HG02571 (cell line): Measurements from ENCODE around the gene CXorf49.
"Not testable (repeated sequence)": the region's sequence is repeated elsewhere in the genome, so short reads cannot be mapped to it uniquely, and the experiment has no call there.

ENCODE experiments used
- ATAC-seq: cut with Tn5 transposase; IDR thresholded peaks from one replicate; pipeline ENCODE4 v1.9.1; 2021; ENCODE audit warnings: mild to moderate bottlenecking, moderate library complexity; ENCODE audit not compliant: unreplicated experiment

Gene CXorf49

GRCh38 chrX:71675636-71676035 is 42.4 kb downstream of the CXorf49 start:
- not testable (repeated sequence) for ATAC-seq

GRCh38 chrX:71671938-71672337 is 46.1 kb downstream of the CXorf49 start:
- ATAC-seq, result no peak

DNA sequence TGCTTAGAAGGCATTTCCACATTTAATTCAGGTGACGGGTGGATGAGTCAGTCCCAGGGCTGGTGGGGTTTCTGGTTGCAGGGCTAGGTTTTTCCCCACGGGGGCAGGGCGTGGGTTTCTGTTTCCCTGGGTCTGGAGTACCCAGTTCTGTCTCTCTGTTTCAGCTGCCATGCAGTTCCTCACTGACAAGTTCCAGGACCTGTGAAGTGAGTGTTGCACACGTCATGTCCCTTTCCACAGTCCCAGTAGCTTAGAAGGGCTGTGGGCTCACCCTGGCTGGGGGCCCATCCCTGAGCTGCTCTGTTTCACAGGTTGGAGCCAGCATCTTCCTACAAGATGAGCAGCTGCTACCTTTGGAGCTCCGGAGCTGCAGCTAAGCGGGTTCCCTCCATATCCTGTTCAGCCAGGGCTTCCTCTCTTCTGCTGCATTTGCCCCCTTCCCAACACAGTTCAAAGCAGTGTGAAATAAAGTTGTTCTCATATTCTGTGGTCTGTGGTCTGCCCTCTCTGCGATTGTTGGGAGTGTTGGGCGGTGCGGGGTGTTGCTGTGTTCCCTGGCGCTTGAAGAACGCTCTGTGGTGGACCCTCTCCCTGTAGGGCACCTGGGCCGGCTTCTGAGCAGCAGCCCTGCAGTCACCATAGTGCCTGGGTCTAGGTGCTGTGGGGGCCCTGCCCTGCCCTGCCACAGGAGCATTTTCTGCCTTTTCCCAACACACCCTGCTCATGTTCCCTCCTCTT is 46.9 kb downstream of the CXorf49 start:
- no peak for ATAC-seq

DNA sequence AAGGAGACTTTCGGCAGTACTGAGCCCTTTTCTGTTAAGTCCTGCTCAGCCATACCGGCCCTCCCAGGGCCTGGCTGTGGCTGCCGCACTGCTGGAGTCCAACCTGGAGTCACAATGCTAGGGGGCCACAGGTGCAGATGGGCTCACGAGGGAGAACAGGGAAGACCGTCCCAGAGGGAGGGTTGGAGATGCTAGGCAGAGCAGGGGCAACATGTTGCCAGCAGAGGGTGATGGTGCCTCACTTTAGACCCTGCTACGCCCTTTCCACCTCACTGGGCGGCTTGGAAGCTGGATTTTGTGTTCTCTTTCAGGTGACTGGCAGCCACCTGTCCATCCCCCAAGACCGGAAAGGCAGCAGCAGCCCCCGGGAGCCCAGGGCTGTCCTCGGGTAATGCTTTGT is 48.1 kb downstream of the CXorf49 start:
- not testable (repeated sequence) for ATAC-seq

- ATAC-seq, result no peak
Observed at GRCh38 chrX:71669492-71669891, 48.6 kb downstream of the CXorf49 start.

- ATAC-seq, result no peak
Observed at GRCh38 chrX:71668248-71668595, 49.9 kb downstream of the CXorf49 start.

DNA sequence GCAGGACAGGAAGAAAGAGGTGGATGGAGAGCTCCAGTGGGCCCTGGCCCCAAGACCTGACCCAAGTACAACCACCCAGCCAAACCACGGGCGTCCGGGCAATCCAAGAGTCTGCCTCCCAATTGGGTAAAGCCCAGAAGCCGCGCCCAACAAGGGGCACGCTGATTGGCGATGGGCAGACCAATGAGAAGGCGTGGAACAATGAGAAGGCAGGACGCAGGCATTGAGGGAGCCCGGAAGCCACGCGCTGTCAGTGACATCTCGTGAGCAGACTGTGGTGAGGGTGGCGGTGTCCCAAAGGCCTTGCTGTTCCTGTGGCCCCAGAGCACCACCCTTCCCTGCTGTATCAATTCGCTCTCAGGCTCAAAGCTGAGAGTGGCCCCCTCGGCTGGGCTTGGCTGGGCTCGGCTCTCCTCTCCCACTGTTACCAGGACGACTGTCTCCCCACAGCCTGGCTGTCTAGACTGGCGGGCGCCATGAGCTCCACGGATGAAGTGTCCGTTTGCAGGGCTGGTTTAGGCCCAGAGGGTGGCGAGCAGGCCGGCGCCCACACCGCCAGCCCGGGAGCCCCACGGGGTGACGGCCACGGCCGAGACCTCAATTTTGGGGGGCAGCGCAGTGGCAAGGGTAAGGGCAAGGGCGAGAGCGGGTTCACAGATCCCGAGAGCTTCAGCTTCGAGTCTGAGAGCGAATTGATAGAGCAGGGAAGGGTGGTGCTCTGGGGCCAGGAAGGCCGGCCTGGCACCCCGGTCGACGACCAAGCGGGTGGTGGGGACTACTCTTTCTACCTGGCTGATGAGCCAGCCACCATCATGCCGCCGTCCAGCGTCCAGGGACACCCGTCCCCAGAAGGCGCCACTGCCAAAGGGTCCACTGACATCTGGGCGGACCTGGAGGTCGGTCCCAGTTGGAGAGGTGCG is 50.5 kb downstream of the CXorf49 start, which contains the start of gene LOC101059915:
Gene LOC101059915, plus strand, starts transcription at position 219 of the 920 bp plus-strand sequence.
- no peak for ATAC-seq

DNA sequence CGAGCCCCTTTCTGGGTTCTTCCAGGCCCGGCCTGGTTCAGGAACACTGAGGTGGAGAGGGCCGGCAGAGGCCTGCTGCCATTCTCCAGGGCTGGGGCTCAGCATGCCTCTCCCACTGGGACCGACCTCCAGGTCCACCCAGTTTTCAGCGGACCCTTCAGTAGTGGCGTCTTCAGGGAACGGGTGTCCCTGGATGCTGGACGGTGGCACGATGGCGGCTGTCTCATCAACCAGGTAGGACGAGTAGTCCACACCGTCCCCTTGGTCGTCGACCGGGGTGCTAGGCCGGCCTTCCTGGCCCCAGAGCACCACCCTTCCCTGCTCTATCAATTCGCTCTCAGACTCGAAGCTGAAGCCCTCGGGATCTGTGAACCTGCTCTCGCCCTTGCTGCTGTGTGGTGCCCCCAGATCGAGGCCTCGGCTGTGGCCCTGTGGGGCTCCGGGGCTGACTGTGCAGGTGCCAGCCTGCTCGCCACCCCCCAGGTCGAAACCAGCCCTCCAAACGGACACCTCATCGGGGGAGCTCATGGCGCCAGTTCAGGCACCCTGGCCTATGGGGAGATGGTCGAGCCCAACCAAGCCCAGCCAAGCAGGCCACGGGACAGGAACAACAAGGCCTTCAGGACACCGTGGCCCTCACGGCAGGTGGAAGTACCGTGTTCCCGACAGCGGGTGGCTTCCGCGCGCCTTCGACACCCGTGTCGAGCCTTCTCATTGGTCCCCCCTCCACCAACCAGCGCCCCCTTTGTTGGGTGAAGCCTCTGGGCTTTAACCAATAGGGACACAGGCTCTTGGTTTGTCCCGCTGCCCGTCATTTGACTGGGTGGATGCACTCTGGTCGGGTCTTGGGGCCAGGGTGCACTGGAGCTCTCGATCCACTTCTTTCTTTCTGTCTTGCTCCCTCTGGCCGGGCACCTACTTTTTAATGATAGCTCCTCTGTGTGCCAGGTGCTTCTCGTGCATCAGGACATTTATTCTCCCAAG is 51.6 kb downstream of the CXorf49 start:
- ATAC-seq, result no peak

GRCh38 chrX:71665747-71666146 is 52.3 kb downstream of the CXorf49 start:
- no peak for ATAC-seq

GRCh38 chrX:71664889-71665491 is 53.1 kb downstream of the CXorf49 start:
- ATAC-seq, result no peak
